K562 (cell line): ENCODE measurements around the gene SETD4. TPM values are rescaled to one million over a fixed set of nuclear protein-coding genes. Genes with fewer than 3 reads are reported as not detected.

Experiments
- ATAC-seq: fragments of 200-7000 bp; cut with Tn5 transposase; 3 replicates; pipeline ENCODE4 v1.9.1; 2020; ENCODE audit warnings: moderate library complexity
- BruUV-seq: library from RNA; stranded (reverse); fragments of 400-500 nt; replicated peaks from 2 replicates; lab custom pipeline; 2021; lab: Mats Ljungman, UMichigan
- CTCF ChIA-PET: fragments of 300-600 bp; formaldehyde crosslinking; extraction: SDS; loops from one replicate; lab custom pipeline; 2021; ENCODE audit warnings: low intra/inter-chr PET ratio; lab: Yijun Ruan, JAX
- POLR2A ChIA-PET: fragments of 300-600, 350-650 bp; sonication (Branson Sonifier 250); formaldehyde crosslinking; extraction: SDS; loops from one replicate; lab custom pipeline; 2021; ENCODE audit warnings: antibody characterized with exemption, inconsistent platforms; lab: Yijun Ruan, JAX
- DNase-seq, 4 experiments: peaks; one replicate each; pipeline versions ENCODE4 v3.0.0 to v3.0.0-alpha.2; 2011 to 2018; ENCODE audit warnings: low spot score in 3 of 4, mixed read lengths in 3 of 4; ENCODE audit errors: extremely low read depth in 1 of 4
- FAIRE-seq: peaks from 2 replicates; lab custom pipeline; 2011; peaks lifted over from hg19 to GRCh38; lab: Jason Lieb, UNC
- H2AFZ ChIP-seq: 2 replicates; pipeline ENCODE4 v1.6.0; 2011; ENCODE audit warnings: low read depth, low read length, control low read depth, inconsistent platforms
- H3K27ac ChIP-seq: fragments of 200-600 bp; 3 replicates; pipeline ENCODE4 v1.8.0; 2011; ENCODE audit warnings: low read depth, mild to moderate bottlenecking, control low read depth, inconsistent platforms, low read length, moderate library complexity, mixed read lengths; ENCODE audit errors: extremely low read depth
- H3K27me3 ChIP-seq, 2 experiments: fragments of 300-600 bp in 1 of 2; 2 replicates in 1 of 2; 3 replicates in 1 of 2; pipeline versions ENCODE4 v1.6.0 to v1.8.0; 2011; ENCODE audit warnings: inconsistent platforms in 2 of 2, low read length in 2 of 2, mild to moderate bottlenecking in 1 of 2, mixed read lengths in 1 of 2, moderate library complexity in 1 of 2; ENCODE audit not compliant: control insufficient read depth in 2 of 2, insufficient read depth in 2 of 2
- H3K36me3 ChIP-seq: fragments of 300-600 bp; 3 replicates; pipeline ENCODE4 v1.8.0; 2011; ENCODE audit warnings: mild to moderate bottlenecking, low read length, inconsistent platforms; ENCODE audit not compliant: control insufficient read depth, insufficient read depth
- H3K4me1 ChIP-seq, 2 experiments: fragments of 200-600 bp in 1 of 2; replicated peaks in 1 of 2; 2 replicates in 1 of 2; 3 replicates in 1 of 2; pipeline versions ENCODE4 v1.5.1 to v1.8.0; 2011; ENCODE audit warnings: inconsistent platforms in 2 of 2, low read length in 2 of 2, mild to moderate bottlenecking in 1 of 2, mixed read lengths in 1 of 2, moderate library complexity in 1 of 2; ENCODE audit not compliant: control insufficient read depth in 2 of 2, insufficient read depth in 2 of 2
- H3K4me2 ChIP-seq: 2 replicates; pipeline ENCODE4 v1.6.1; 2011; ENCODE audit warnings: low read length, control low read depth, inconsistent platforms, mixed read lengths; ENCODE audit not compliant: insufficient read depth
- H3K4me3 ChIP-seq: fragments of 200-600 bp; sonication (generic), shearing (Covaris generic); 2 replicates; pipeline ENCODE4 v1.5.1; 2016; ENCODE audit warnings: control low read depth, inconsistent platforms
- H3K79me2 ChIP-seq: fragments of 200-600 bp; 3 replicates; pipeline ENCODE4 v1.8.0; 2011; ENCODE audit warnings: low read length, inconsistent platforms; ENCODE audit not compliant: control insufficient read depth, insufficient read depth
- H3K9ac ChIP-seq, 2 experiments: 2 replicates each; pipeline versions ENCODE4 v1.6.0 to v1.6.1; 2011; ENCODE audit warnings: low read depth in 2 of 2, low read length in 2 of 2, control low read depth in 1 of 2, inconsistent platforms in 1 of 2, mild to moderate bottlenecking in 1 of 2, mixed read lengths in 1 of 2; ENCODE audit not compliant: insufficient read depth in 1 of 2
- H3K9me1 ChIP-seq: one replicate; pipeline ENCODE4 v1.6.0; 2011; ENCODE audit warnings: inconsistent platforms, mild to moderate bottlenecking, low read length, moderate library complexity; ENCODE audit not compliant: control insufficient read depth, insufficient read depth
- H3K9me3 ChIP-seq: replicated peaks from 2 replicates; pipeline ENCODE4 v1.5.1; 2011; ENCODE audit warnings: low read depth, low read length, inconsistent platforms; ENCODE audit not compliant: control insufficient read depth, insufficient read depth
- H4K20me1 ChIP-seq: replicated peaks from 2 replicates; pipeline ENCODE4 v1.6.1; 2011; ENCODE audit warnings: low read length, inconsistent platforms, mixed read lengths; ENCODE audit not compliant: control insufficient read depth, insufficient read depth
- CXXC5 ChIP-seq: fragments of 250-450 bp; sonication (Bioruptor Pico); IDR thresholded peaks from 2 replicates; pipeline ENCODE4 v1.8.0; 2022; ENCODE audit warnings: inconsistent platforms, mild to moderate bottlenecking, moderate library complexity
- DMBX1 ChIP-seq: fragments of 250-450 bp; sonication (Bioruptor Pico); IDR thresholded peaks from 2 replicates; pipeline ENCODE4 v1.8.0; 2022; ENCODE audit warnings: inconsistent platforms, mild to moderate bottlenecking, moderate library complexity, borderline replicate concordance
- DPF2 ChIP-seq: fragments of 450-650 bp; IDR thresholded peaks from 2 replicates; pipeline ENCODE4 v1.6.1; 2016
- FOXA3 ChIP-seq, 2 experiments: fragments of 450-650 bp in 1 of 2; sonication (generic) in 1 of 2; formaldehyde crosslinking; IDR thresholded peaks in 1 of 2; conservative IDR thresholded peaks in 1 of 2; 2 replicates each; pipeline versions ENCODE4 v1.4.0 to v1.8.0; 2020 to 2022; ENCODE audit warnings: mild to moderate bottlenecking in 2 of 2, missing genetic modification reagents in 1 of 2
- HNRNPH1 ChIP-seq: fragments of 200-400 bp; formaldehyde crosslinking; optimal IDR thresholded peaks from 2 replicates; pipeline ENCODE3; 2017; ENCODE audit warnings: low read depth, mild to moderate bottlenecking, low read length, moderate library complexity
- KDM1A ChIP-seq, 2 experiments: fragments of 450-650 bp; IDR thresholded peaks; 2 replicates each; pipeline ENCODE4 v1.6.1; 2016; ENCODE audit warnings: mild to moderate bottlenecking in 2 of 2
- RCOR1 ChIP-seq, 2 experiments: IDR thresholded peaks; 2 replicates each; pipeline ENCODE4 v1.6.1; 2012; ENCODE audit warnings: low read depth in 2 of 2, low read length in 2 of 2, borderline replicate concordance in 1 of 2, improper control_type of control experiment in 1 of 2
- SMAD4 ChIP-seq: fragments of 250-450 bp; sonication (Bioruptor Pico); conservative IDR thresholded peaks from 2 replicates; pipeline ENCODE4 v1.8.0; 2021; ENCODE audit warnings: inconsistent platforms, mild to moderate bottlenecking, moderate library complexity
- SMARCC2 ChIP-seq: fragments of 450-650 bp; IDR thresholded peaks from 2 replicates; pipeline ENCODE4 v1.6.1; 2017; ENCODE audit warnings: antibody characterized with exemption, moderate library complexity, mild to moderate bottlenecking, low read depth
- ZNF41 ChIP-seq: fragments of 250-450 bp; sonication (Bioruptor Pico); conservative IDR thresholded peaks from 2 replicates; pipeline ENCODE4 v1.4.0; 2020; ENCODE audit warnings: mild to moderate bottlenecking
- WGBS: fragments of 100-300 bp; shearing (Covaris generic); methylation state at CpG from one replicate; pipeline ENCODE4 v1.1.6; 2016; ENCODE audit warnings: low coverage, mixed read lengths; ENCODE audit not compliant: insufficient coverage; ENCODE audit errors: missing lambda C conversion rate; 5-methylcytosine and 5-hydroxymethylcytosine counted together
- in situ Hi-C: fragments of 300-500 bp; cut with MboI; formaldehyde crosslinking; loops from 4 replicates; pipeline ENCODE4 v1.15.0; 2018; ENCODE audit warnings: inconsistent platforms, mixed read lengths
- intact Hi-C: fragments of 100-400 bp; cut with micrococcal nuclease; formaldehyde crosslinking; loops from 2 replicates; pipeline ENCODE4 v1.14.2; 2022
- polyA plus RNA-seq, 8 experiments: library from polyadenylated mRNA; depleted of rRNA in 4 of 8; stranded (reverse) in 5 of 8; unstranded in 3 of 8; fragments of >200 nt; fragmentation: Nextera tagmentation in 2 of 8; fragmentation: Illumina TruSeq in 1 of 8; extraction: Ambion mirVana in 2 of 8; extraction: Trizol in 1 of 8; gene quantifications; 2 replicates each; pipeline versions ENCODE4 v1.2.1 to v1.2.3, GENCODE V29; 2011 to 2014; ENCODE audit warnings: inconsistent platforms in 1 of 8, missing spikeins in 1 of 8
- total RNA-seq, 7 experiments: library from RNA; depleted of rRNA in 6 of 7; stranded (reverse); fragments of >200 nt in 6 of 7; fragmentation: Illumina TruSeq in 2 of 7; extraction: Trizol in 2 of 7; gene quantifications; 2 replicates each; pipeline versions ENCODE4 v1.2.1 to v1.2.3, GENCODE V29; 2011 to 2021; ENCODE audit warnings: low replicate concordance in 1 of 7
- TF ChIP-seq, protein P1 (sequence below): fragments of 250-450 bp; sonication (Bioruptor Pico); IDR thresholded peaks from 2 replicates; pipeline ENCODE4 v1.4.0; 2020; ENCODE audit warnings: borderline replicate concordance

Gene SETD4
- total and polyA plus RNA-seq, 9 of the 15 experiments (the other 6 are each of a cell fraction or from before 2014, with no cell fraction given), result 16.1 to 51.3 (median 25.7) TPM

GRCh38 chr21:36097427-36098181, 37.3 kb upstream of the SETD4 start (continued):
- peak; percentile 69 for TF ChIP-seq DPF2
- TF ChIP-seq, protein P1, sequence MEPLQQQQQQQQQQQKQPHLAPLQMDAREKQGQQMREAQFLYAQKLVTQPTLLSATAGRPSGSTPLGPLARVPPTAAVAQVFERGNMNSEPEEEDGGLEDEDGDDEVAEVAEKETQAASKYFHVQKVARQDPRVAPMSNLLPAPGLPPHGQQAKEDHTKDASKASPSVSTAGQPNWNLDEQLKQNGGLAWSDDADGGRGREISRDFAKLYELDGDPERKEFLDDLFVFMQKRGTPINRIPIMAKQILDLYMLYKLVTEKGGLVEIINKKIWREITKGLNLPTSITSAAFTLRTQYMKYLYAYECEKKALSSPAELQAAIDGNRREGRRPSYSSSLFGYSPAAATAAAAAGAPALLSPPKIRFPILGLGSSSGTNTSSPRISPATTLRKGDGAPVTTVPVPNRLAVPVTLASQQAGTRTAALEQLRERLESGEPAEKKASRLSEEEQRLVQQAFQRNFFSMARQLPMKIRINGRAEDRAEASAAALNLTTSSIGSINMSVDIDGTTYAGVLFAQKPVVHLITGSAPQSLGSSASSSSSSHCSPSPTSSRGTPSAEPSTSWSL (CRISPR knock-in tag), result no peak
- no peak for TF ChIP-seq SMARCC2
- TF ChIP-seq SMAD4 (CRISPR knock-in tag), result no peak; the same call in 1 of the 2 replicates

DNA sequence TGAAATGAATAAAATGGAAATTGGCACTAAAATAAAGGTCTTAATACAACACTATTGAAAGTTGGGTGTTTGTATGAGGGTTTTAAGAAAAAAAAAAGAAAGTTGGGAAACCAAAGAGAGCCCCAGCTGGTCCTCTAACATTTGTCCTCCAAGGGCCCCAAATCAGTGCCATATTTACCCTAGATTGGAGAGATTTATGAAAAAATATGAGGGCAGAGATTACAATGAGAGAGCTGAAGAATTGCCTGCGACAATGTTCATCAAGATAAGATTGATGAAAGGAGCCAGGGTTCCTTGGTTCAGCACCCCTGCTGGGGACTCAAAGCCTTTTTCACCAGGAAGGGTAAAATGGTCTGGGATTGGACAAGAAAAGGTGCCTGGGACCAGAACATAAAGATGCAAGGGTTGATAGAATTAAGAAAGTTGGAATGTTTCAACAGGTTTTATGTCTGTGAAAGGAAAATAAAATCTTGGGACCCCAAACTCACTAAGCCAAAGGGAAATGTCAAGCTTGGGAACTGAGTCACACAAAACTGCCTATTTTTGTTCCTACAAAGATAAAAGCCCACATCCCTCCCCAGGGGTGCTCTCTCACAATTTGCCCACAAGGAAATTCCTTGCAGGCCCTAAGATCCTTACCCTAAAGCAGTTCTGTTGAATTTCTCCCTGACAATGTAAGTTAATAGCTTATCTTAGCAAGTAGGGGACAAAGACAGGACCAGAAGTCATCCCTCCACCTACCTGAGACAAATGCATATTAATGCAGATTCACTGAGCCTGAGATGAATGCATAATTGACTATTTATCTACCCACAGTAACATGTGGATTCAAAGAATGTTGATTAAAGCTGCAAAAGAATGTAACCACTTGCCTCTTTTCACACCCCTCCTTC, 36.3 kb upstream of the SETD4 start:
- no peak for FAIRE-seq
- DNase-seq, result no peak
- H3K27me3 ChIP-seq, result peaks cover 0 to 2% of the 10 kb centered on the region in 2 experiments; a peak in 1 of 5 replicates
- H3K36me3 ChIP-seq, result no peaks in the 10 kb centered on the region
- H3K4me2 ChIP-seq, result no peak overlapping the region
- ChIA-PET POLR2A (interaction anchor here (0.6 to 0.7 kb wide), 3 partner anchors 27 to 390 kb away, joined by 4 to 5 read pairs (median 5); partner anchors contain the start of gene CBR1), CTCF (no interaction called here)
- peaks cover 8% of the 10 kb centered on the region for H3K9me3 ChIP-seq
- intact Hi-C loops, result no loop called here
- no peak overlapping the region for H3K9ac ChIP-seq
- H3K4me3 ChIP-seq, result no peak overlapping the region
- no peaks in the 10 kb centered on the region for H3K79me2 ChIP-seq
- H3K27ac ChIP-seq, result no peak overlapping the region
- in situ Hi-C loops, result no loop called here
- no peak overlapping the region for H2AFZ ChIP-seq
- no peak for ATAC-seq
- H3K4me1 ChIP-seq, result no peaks in the 10 kb centered on the region; a peak in 2 of 5 replicates
- H4K20me1 ChIP-seq, result no peaks in the 10 kb centered on the region
- WGBS, result 0% methylated on average over 1 of the region's 1 CpG
- H3K9me1 ChIP-seq, result no peaks in the 10 kb centered on the region
- BruUV-seq, result no TSS peak
- TF ChIP-seq DMBX1 (CRISPR knock-in tag) (no peak), FOXA3 (CRISPR knock-in tag; conservative IDR thresholded peaks at IDR 0.05 in 1 of 2, IDR thresholded peaks at IDR 0.05 in 1 of 2) (peak in 1 of 2 experiments; percentile 27; a peak in 1 of 4 replicates), CXXC5 (no peak), HNRNPH1 (no peak), KDM1A (IDR thresholded peaks at IDR 0.05) (peak; percentile 52 to 56; a peak in 2 of 4 replicates), ZNF41 (no peak), RCOR1 (IDR thresholded peaks at IDR 0.05; ENCODE audit: borderline replicate concordance in 1 of 2, low read depth in 2 of 2, low read length in 2 of 2) (peak in 1 of 2 experiments; percentile 64; a peak in 2 of 4 replicates)
